Esophagus squamous epithelium (tissue), 4 donors: ENCODE data around the gene KDM4C.

ENCODE experiments used
- CTCF ChIP-seq, 6 experiments: fragments of 450-650 bp in 4 of 6; fragments of 200-600 bp in 2 of 6; sonication (generic) in 2 of 6; IDR thresholded peaks; one replicate each; pipeline ENCODE4 v1.5.1; 2016 to 2019; ENCODE audit warnings: antibody characterized with exemption in 6 of 6, mild to moderate bottlenecking in 4 of 6, moderate library complexity in 4 of 6
- POLR2A ChIP-seq, 4 donors: fragments of 450-650 bp; IDR thresholded peaks; one replicate each; pipeline ENCODE4 v1.6.1; 2017; ENCODE audit warnings: antibody characterized with exemption in 4 of 4, mild to moderate bottlenecking in 4 of 4, moderate library complexity in 3 of 4

- TF ChIP-seq POLR2A (IDR thresholded peaks at IDR 0.05) (no peak), CTCF (IDR thresholded peaks at IDR 0.05) (no peak)
Measured at GRCh38 chr9:7085357-7085756, 327.6 kb downstream of the KDM4C start.
